ENCODE results near the gene PPP1R12C.
A peak's percentile ranks its signal among the peaks of the same experiment; 100 is the strongest.
"Not testable (repeated sequence)": the region's sequence is repeated elsewhere in the genome, so short reads cannot be mapped to it uniquely, and the experiment has no call there.

PPP1R12C gene

DNA sequence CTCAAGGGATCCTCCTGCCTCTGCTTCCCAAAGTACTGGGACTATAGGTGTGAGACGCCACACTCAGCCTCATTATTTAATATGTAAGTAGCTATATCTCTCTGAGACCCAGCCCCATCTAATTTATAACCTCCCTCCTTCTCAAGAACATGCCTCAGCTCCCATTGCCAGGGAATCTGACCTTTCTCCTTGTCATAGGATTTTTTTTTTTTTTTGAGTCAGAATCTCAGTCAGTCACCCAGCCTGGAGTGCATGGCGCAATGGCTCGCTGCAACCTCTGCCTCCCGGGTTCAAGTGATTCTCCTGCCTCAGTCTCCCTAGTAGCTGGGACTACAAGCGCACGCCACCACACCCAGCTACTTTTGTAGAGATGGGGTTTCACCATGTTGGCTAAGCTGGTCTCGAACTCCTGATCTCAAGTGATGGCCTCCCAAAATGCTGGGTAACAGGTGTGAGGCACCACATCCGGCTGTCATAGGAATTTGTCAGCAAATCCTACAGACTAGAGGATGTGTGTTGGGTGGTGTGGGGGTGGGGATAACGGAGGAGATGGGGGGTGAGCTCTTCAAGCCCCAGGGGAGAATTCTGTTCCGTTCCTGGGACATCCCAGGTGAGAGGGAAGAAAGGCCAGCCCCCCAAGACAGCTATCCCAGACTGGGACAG lies 46.8 kb downstream of the PPP1R12C start:
- no peak for DNase-seq

- DNase-seq = no peak
Observed at GRCh38 chr19:55069865-55070197, 47.6 kb downstream of the PPP1R12C start.

DNA sequence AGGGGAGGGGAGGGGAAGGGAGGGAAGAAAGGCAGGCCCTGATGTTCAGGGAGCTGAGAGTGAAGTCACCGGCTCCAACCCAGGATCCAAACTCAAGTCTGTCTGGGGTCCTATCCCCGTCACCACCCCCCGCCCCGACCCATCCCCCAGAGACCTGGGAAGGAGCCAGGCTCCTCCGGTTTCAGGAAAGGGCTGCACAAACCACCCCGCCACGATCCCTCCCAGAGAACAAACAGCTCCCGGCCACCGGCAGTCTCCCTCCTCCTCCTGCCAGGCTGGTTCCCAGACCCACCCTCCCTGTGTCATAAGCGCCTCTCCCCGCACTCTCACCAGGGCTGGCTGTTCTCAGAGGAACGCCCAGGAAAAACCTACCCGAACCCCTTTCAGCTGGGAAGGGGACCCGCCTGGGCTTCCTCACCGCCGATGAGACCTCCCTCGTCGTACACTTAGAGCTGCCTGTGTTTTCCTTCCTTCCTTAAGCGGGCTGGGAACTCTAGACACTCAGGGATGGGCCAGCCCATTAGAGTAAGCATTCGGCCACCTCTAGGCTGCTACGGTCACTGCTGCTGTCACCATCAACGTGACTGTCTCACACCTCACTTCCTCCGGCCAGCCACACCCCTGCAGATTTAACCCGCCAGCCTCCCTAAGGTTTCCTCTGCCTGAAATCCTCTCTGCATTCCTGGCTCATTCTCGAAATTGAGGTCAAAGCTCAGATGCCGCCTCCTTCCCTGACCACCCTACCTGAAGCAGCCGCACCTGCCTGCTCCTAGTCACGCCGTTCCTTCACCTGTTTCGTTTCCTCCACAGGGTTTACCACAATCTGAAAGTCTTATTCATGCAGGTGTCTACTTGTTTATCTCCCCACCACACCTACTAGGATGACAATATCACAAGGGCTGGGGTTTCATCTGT lies 48.2 kb downstream of the PPP1R12C start:
- no peak for DNase-seq

GRCh38 chr19:55067869-55068268 lies 49.6 kb downstream of the PPP1R12C start:
- DNase-seq = no peak

DNA sequence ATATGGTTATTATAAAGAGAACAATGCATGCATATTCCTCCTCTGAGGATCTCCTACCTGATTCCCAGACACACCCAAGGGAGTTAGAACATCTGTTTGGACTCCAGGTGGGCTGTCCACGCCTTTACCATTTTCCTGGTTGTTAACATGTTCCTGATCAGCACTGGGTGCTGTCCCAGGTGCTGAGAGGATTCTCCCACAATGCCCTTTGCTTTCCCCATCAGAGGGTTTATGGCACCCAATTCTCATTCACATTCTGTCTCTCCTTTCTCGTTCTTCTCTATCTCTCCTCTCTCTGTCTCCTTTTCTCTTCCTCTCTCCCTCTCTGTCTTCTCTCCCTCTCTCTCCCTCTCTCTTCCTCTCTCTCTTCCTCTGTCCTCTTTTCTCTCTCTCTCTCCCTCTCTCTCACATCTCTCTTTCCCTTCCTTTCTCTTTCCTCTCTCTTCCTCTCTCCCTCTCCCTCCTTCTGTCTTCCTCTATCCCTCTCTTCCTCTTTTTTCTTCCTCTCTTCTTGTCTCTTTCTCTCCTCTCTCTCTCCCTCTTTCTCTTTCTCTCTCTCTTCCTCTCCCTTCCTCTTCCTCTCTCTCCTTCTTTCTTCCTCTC lies 51.2 kb downstream of the PPP1R12C start:
- DNase-seq = no peak

DNA sequence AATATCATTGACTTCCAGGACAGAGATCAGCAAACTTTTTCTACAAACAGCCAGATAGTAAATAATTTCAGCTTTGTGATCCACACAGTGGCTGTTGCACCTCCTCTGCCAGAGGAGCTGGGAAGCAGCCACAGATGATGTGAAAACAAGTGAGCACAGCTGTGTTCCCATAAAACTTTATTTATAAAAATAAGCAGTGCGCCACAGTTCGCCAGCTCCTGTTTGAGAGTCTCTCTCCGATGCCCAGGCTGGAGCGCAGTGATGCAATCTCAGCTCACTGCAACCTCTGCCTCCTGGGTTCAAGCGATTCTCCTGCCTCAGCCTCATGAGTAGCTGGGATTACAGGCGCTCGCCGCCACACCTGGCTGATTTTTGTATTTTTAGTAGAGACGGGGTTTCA lies 51.9 kb downstream of the PPP1R12C start:
- DNase-seq = not testable (repeated sequence)

- DNase-seq = no peak
Observed at GRCh38 chr19:55063492-55063843, 54.0 kb downstream of the PPP1R12C start.

GRCh38 chr19:55062735-55063491 lies 54.5 kb downstream of the PPP1R12C start, which contains the start of gene RDH13:
Gene RDH13 (minus strand): TSS chr19:55063148. CDS start chr19:55063032, 116 bp downstream.
- peak; percentile 95 for DNase-seq

- not testable (repeated sequence) for DNase-seq
Observed at GRCh38 chr19:55060287-55060686, 57.1 kb downstream of the PPP1R12C start.

DNA sequence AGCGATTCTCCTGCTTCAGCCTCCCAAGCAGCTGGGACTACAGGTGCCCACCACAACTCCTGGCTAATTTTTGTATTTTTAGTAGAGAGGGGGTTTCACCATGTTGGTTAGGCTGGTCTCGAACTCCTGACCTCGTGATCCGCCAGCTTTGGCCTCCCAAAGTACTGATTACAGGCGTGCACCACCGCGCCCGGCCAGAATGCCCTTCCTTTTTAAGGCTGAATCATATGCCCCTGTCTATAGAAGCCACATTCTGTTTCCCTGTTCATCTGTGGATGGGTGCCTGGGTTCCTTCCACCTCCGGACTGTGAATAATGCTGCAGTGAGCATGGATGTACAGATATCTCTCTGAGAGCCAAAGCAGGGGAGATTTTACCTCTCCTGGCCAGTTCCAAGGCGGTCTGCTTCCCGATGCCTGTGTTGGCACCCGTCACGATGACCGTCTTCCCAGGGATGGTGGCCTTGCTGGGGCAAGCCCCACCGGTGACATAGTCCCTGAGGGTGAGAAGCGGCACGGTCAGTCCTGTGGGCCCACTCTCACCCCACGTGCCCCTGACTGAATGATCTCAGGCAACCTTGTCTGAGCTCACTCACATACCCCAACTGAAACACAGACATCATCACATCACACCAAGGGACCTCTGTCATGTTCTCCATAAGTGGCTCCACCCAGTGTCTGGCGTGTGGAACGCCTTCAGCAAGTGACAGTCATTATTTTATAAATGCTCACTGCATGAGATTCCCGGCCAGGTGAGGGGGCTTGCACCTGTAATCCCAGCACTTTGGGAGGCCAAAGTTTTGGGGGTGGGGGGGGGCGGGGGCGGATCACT lies 58.4 kb downstream of the PPP1R12C start:
- no peak for DNase-seq

- DNase-seq = no peak
Observed at GRCh38 chr19:55056827-55057226, 60.6 kb downstream of the PPP1R12C start.

GRCh38 chr19:55053735-55054134 lies 63.7 kb downstream of the PPP1R12C start:
- DNase-seq = no peak

DNA sequence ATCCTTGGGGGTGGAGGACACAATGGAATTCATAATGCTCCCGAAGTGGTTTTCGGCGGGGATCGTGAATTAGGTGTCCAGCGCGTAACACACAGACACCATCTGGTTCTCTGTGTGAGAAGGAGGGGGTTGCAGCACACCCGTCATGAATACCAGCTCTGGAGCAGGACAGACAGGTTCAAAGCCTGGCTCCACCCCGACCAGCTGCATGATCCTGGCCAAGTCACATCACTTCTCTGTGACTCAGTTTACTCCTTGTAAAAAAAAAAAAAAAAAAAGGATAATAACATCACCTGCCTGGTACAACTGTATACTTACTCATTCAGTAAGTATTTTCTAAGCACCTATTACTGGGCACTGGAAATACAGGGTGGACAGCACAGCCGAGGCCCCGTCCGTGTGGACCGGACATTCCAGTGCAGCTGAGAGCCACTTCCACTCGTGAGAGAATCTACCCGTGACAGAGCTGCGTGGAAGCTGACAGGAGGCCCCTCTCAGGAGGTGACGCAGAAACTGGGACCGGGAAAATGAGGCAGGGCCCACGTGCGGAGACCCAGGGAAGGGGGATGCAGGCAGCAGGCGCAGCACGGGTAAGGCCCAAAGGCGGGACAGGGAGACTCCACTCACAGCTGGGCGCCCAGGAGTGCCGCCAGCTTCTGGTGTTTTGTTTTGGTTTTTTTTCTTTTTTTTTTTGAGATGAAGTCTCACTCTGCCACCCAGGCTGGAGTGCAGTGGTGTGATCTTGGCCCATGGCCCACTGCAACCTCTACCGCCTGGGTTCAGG lies 66.5 kb downstream of the PPP1R12C start:
- no peak for DNase-seq

DNA sequence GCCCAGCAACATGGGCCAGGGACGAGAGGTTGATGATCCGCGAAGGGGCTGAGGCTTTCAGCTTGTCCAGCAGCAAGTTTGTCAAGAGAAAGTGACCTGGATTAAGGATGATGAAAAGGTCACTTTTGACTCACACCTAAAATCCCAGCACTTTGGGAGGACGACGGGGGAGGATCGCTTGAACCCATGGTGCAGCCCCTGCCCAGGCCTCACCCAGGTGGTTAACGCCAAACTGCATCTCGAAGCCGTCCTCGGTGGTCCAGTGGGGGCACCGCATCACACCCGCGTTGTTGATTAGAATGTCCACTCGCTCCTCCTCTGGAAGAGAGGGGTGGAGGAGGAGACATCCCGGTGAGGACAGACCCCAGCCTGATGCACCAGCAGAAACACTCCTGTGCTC lies 69.0 kb downstream of the PPP1R12C start:
- DNase-seq = no peak

GRCh38 chr19:55047951-55048350 lies 69.5 kb downstream of the PPP1R12C start:
- no peak for DNase-seq

DNA sequence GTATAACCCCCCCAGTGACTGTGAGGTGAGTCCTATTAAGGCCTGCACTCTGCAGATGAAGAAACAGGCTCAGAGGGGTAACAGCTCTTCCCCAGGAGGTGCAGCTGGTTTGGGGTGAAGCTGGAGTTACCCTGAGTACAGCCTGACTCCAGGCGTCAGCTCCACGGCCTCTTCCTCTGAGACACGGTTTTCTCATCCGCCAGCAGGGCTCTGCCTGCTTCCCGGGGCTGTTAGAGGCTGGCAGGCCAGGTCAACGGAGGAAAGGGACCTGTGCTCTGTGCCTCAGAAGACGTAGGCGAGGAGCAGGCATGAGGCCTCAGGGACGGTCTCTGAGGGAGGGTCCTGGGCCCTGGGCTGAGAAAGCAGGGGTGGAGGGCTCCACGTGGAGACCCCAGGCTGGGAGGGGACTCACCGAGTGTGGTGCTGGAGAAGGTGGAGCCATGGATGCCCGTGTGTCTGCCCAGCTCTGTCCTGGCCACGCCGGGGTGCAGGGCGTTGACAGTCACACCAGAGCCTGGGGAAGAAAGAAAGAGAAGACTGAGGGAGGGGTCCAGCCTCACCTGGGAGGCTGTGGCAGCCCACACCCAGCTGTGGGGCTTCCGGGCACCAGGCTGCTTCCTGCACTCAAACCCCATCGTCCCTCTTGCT lies 70.3 kb downstream of the PPP1R12C start:
- no peak for DNase-seq

- DNase-seq = no peak
Observed at GRCh38 chr19:55044771-55045716, 72.4 kb downstream of the PPP1R12C start.

DNA sequence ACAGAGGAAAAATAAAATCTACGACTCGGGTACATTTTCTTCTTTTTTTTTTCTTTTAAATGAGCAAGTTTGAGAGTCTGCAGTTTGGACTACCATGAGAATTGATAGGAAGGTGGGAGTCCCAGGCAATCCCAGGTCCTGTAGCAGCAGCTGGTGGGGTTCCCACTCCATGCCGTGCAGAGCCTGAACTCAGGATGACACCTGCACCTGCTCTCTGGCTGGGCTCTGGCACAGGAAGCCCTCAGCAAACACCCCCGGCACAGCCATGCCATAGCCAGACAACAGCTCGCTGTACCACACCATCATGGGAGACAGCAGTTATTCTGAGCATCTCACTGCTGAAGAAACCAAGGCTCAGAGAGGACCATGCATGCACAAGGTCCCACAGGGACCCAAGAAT lies 73.2 kb downstream of the PPP1R12C start:
- DNase-seq = no peak

GRCh38 chr19:55042688-55043087 lies 74.7 kb downstream of the PPP1R12C start:
- DNase-seq = no peak

DNA sequence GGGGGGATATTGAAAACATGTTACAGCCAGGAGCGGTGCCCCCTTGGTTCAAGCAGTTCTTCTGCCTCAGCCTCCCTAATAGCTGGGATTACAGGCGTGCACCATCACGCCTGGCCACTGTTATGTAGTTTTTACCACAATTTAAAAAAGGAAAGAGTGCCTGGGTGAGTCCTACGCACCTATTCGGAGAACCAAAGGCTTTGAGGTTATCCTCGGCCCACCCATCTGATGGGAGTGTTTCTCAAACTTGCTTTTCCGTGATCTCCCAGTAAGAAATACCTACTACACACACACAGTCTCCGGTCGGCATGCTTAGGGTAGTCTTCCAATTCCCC lies 75.1 kb downstream of the PPP1R12C start:
- DNase-seq = no peak
